Islet of Langerhans (tissue), 1 donor: ENCODE results near the gene EYA4.

Source experiments
- FAIRE-seq: peaks from one replicate; lab custom pipeline; 2011; peaks lifted over from hg19 to GRCh38; lab: Jason Lieb, UNC

Gene EYA4

GRCh38 chr6:133241086-133241900 lies at the start of gene EYA4:
Gene EYA4 (plus strand): TSS chr6:133241357. CDS start chr6:133274781, 33,424 bp downstream.
- FAIRE-seq: no peak

- no peak for FAIRE-seq
Observed at GRCh38 chr6:133193396-133193795, 47.8 kb upstream of the EYA4 start.

GRCh38 chr6:133198725-133199124 lies 42.4 kb upstream of the EYA4 start:
- FAIRE-seq: no peak

- FAIRE-seq: no peak
Observed at GRCh38 chr6:133201231-133201630, 39.9 kb upstream of the EYA4 start.

- FAIRE-seq: no peak
Observed at GRCh38 chr6:133202610-133203343, 38.4 kb upstream of the EYA4 start.

GRCh38 chr6:133203344-133203697 lies 37.8 kb upstream of the EYA4 start:
- FAIRE-seq: no peak

GRCh38 chr6:133205304-133205703 lies 35.9 kb upstream of the EYA4 start:
- FAIRE-seq: no peak

- no peak for FAIRE-seq
Observed at GRCh38 chr6:133206942-133207341, 34.2 kb upstream of the EYA4 start.

GRCh38 chr6:133207754-133208153 lies 33.4 kb upstream of the EYA4 start:
- FAIRE-seq: no peak

- no peak for FAIRE-seq
Observed at GRCh38 chr6:133208183-133208755, 32.9 kb upstream of the EYA4 start.

GRCh38 chr6:133214267-133214666 lies 26.9 kb upstream of the EYA4 start:
- FAIRE-seq: no peak

- FAIRE-seq: no peak
Observed at GRCh38 chr6:133218852-133219251, 22.3 kb upstream of the EYA4 start.

GRCh38 chr6:133223452-133224029 lies 17.6 kb upstream of the EYA4 start:
- no peak for FAIRE-seq

GRCh38 chr6:133225560-133225959 lies 15.6 kb upstream of the EYA4 start:
- FAIRE-seq: no peak

- FAIRE-seq: no peak
Observed at GRCh38 chr6:133227344-133227743, 13.8 kb upstream of the EYA4 start.

GRCh38 chr6:133230052-133230451 lies 11.1 kb upstream of the EYA4 start:
- FAIRE-seq: no peak

- no peak for FAIRE-seq
Observed at GRCh38 chr6:133235221-133235620, 5.9 kb upstream of the EYA4 start.

- no peak for FAIRE-seq
Observed at GRCh38 chr6:133236932-133237331, 4.2 kb upstream of the EYA4 start.

- FAIRE-seq: no peak
Observed at GRCh38 chr6:133240511-133241085, 559 bp upstream of the EYA4 start.

- FAIRE-seq: no peak
Observed at GRCh38 chr6:133241901-133242636, 912 bp downstream of the EYA4 start.

GRCh38 chr6:133242637-133243585 lies 1.8 kb downstream of the EYA4 start:
- FAIRE-seq: no peak
